SH-SY5Y (cell line): Measurements from ENCODE around the gene PPP2R3B.

Experiments
- GATA2 ChIP-seq: IDR thresholded peaks from 2 replicates; pipeline ENCODE4 v1.6.1; 2011; ENCODE audit warnings: mild to moderate bottlenecking, low read depth, low read length
- GATA3 ChIP-seq: IDR thresholded peaks from 2 replicates; pipeline ENCODE4 v1.6.1; 2011; ENCODE audit warnings: low read depth, mild to moderate bottlenecking, low read length, moderate library complexity

DNA sequence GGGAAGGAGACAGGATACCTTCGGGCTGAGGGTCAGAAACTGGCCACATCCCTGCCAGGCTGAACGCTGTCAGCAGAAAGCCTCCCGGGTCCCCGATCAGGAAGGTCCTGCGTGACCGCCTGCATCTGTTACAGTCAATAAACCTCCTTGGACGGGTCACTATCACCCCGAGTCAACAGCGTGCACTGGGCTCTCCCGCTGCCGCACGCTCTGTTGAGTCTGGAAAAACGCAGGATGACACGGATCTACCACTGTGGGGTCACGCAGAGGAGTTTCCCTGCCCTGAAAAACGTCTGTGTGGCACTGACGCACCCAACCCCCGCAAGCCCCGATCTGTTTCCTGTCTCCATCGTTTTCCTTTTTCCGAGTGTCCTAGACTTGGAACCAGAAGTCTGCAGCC, 12.1 kb downstream of the PPP2R3B start:
- no peak for TF ChIP-seq GATA3
- TF ChIP-seq GATA2 = no peak
